ENCODE measurements around the gene POLR2E.

POLR2E gene

DNA sequence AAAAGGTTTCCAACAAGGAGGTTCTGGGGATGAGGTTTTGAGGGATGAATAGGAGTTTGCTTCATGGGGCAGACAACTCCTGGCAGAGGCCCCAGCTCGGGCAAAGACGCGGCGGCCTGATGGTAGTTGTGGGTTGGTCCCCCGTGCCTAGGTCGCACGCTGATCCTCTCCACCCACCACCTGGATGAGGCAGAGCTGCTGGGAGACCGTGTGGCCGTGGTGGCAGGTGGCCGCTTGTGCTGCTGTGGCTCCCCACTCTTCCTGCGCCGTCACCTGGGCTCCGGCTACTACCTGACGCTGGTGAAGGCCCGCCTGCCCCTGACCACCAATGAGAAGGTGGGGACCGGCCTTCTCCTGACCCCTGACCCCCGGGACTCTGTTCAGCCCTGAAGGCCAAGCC is 43.4 kb downstream of the POLR2E start:
- Histone ChIP-seq H3K23ac (ENCODE audit: low read depth, low read length, poor library complexity) (no peak overlapping the region), H4K8ac (ENCODE audit: low read depth, low read length) (no peak overlapping the region), H3K4ac (ENCODE audit: low read length) (no peak overlapping the region), H2AFZ (ENCODE audit: low read length) (no peak overlapping the region), H3K4me2 (ENCODE audit: insufficient read depth, low read length, poor library complexity, severe bottlenecking) (no peak overlapping the region), H3K14ac (ENCODE audit: low read length) (no peak overlapping the region), H3K9ac (ENCODE audit: low read depth, low read length, poor library complexity) (no peak overlapping the region), H2BK15ac (ENCODE audit: low read length) (no peak overlapping the region), H2BK12ac (ENCODE audit: low read length) (peak overlapping the region; percentile 22), H4K91ac (ENCODE audit: low read depth, low read length, poor library complexity) (no peak overlapping the region), H3K36me3 (replicated peaks in 1 of 2; ENCODE audit: control insufficient read depth in 2 of 2, insufficient read depth in 2 of 2, low read length in 2 of 2) (peaks cover 0 to 2% of the 10 kb centered on the region in 2 donors), H3K27me3 (ENCODE audit: control insufficient read depth in 3 of 3, insufficient read depth in 3 of 3, low read depth in 1 of 3, low read length in 3 of 3) (no peaks in the 10 kb centered on the region), H3K18ac (ENCODE audit: low read length) (no peak overlapping the region), H2AK5ac (ENCODE audit: low read depth, low read length) (no peak overlapping the region), H3K27ac (replicated peaks; ENCODE audit: low read length) (no peak overlapping the region), H2BK5ac (ENCODE audit: low read length) (no peak overlapping the region), H2BK120ac (ENCODE audit: low read depth, low read length) (no peak overlapping the region), H3K79me1 (ENCODE audit: low read depth, low read length) (peaks cover under 1% of the 10 kb centered on the region), H3K4me1 (ENCODE audit: control insufficient read depth in 2 of 2, insufficient read depth in 1 of 2, low read depth in 1 of 2, low read length in 2 of 2) (peaks cover 0 to 2% of the 10 kb centered on the region in 2 donors), H3K4me3 (ENCODE audit: low read length in 2 of 2) (no peak overlapping the region), H3K9me3 (replicated peaks in 1 of 2; ENCODE audit: control insufficient read depth in 2 of 2, insufficient read depth in 1 of 2, low read depth in 1 of 2, low read length in 2 of 2) (peaks cover 0 to 16% of the 10 kb centered on the region in 2 donors)
- DNase-seq (ENCODE audit: low spot score) = no peak
- WGBS, 2 donors (ENCODE audit: extremely low coverage in 2 of 2, insufficient read length in 2 of 2, insufficient replicate concordance in 1 of 2) = no CpG with 5 or more reads among the region's 17 CpGs

- Histone ChIP-seq H2BK5ac (ENCODE audit: low read length) (no peak overlapping the region), H3K4me2 (ENCODE audit: insufficient read depth, low read length, poor library complexity, severe bottlenecking) (no peak overlapping the region), H2BK120ac (ENCODE audit: low read depth, low read length) (no peak overlapping the region), H3K79me1 (ENCODE audit: low read depth, low read length) (peaks cover 2% of the 10 kb centered on the region), H2BK15ac (ENCODE audit: low read length) (no peak overlapping the region), H3K27ac (replicated peaks; ENCODE audit: low read length) (no peak overlapping the region), H3K18ac (ENCODE audit: low read length) (peak overlapping the region; percentile 28), H3K36me3 (replicated peaks in 1 of 2; ENCODE audit: control insufficient read depth in 2 of 2, insufficient read depth in 2 of 2, low read length in 2 of 2) (no peaks in the 10 kb centered on the region), H4K8ac (ENCODE audit: low read depth, low read length) (peak overlapping the region; percentile 82), H3K27me3 (ENCODE audit: control insufficient read depth in 3 of 3, insufficient read depth in 3 of 3, low read depth in 1 of 3, low read length in 3 of 3) (no peaks in the 10 kb centered on the region), H2AK5ac (ENCODE audit: low read depth, low read length) (peak overlapping the region; percentile 20), H3K14ac (ENCODE audit: low read length) (peak overlapping the region; percentile 71), H4K91ac (ENCODE audit: low read depth, low read length, poor library complexity) (no peak overlapping the region), H3K23ac (ENCODE audit: low read depth, low read length, poor library complexity) (peak overlapping the region; percentile 8), H3K9me3 (replicated peaks in 1 of 2; ENCODE audit: control insufficient read depth in 2 of 2, insufficient read depth in 1 of 2, low read depth in 1 of 2, low read length in 2 of 2) (peaks cover 0 to 10% of the 10 kb centered on the region in 2 donors), H2BK12ac (ENCODE audit: low read length) (no peak overlapping the region), H2AFZ (ENCODE audit: low read length) (no peak overlapping the region), H3K4ac (ENCODE audit: low read length) (no peak overlapping the region), H3K4me1 (ENCODE audit: control insufficient read depth in 2 of 2, insufficient read depth in 1 of 2, low read depth in 1 of 2, low read length in 2 of 2) (peaks cover 0 to 2% of the 10 kb centered on the region in 2 donors), H3K9ac (ENCODE audit: low read depth, low read length, poor library complexity) (peak overlapping the region; percentile 74), H3K4me3 (ENCODE audit: low read length in 2 of 2) (peak overlapping the region in 1 of 2 donors; percentile 44)
- no peak for DNase-seq (ENCODE audit: low spot score)
- no CpG with 5 or more reads among the region's 31 CpGs for WGBS, 2 donors (ENCODE audit: extremely low coverage in 2 of 2, insufficient read length in 2 of 2, insufficient replicate concordance in 1 of 2)
Measured at GRCh38 chr19:1050989-1051788, 44.0 kb downstream of the POLR2E start.

DNA sequence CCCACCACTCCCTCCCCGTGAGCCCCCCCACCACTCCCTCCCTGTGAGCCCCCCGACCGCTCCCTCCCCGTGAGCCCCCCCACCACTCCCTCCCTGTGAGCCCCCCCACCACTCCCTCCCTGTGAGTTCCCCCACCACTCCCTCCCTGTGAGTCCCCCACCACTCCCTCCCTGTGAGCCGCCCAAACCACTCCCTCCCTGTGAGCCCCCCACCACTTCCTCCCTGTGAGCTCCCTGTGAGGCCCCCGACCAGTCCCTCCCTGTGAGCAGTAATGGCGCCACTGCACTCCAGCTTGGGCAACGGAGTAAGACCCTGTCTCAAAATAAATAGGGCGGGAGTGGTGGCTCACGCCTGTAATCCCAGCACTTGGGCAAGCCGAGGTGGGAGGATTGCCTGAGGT is 45.4 kb downstream of the POLR2E start:
- Histone ChIP-seq H4K8ac (ENCODE audit: low read depth, low read length) (no peak overlapping the region), H3K79me1 (ENCODE audit: low read depth, low read length) (peaks cover 2% of the 10 kb centered on the region), H3K14ac (ENCODE audit: low read length) (no peak overlapping the region), H3K27me3 (ENCODE audit: control insufficient read depth in 3 of 3, insufficient read depth in 3 of 3, low read depth in 1 of 3, low read length in 3 of 3) (no peaks in the 10 kb centered on the region), H3K23ac (ENCODE audit: low read depth, low read length, poor library complexity) (no peak overlapping the region), H3K4me2 (ENCODE audit: insufficient read depth, low read length, poor library complexity, severe bottlenecking) (peak overlapping the region; percentile 2), H3K9me3 (replicated peaks in 1 of 2; ENCODE audit: control insufficient read depth in 2 of 2, insufficient read depth in 1 of 2, low read depth in 1 of 2, low read length in 2 of 2) (peaks cover 0 to 5% of the 10 kb centered on the region in 2 donors), H3K18ac (ENCODE audit: low read length) (no peak overlapping the region), H2BK120ac (ENCODE audit: low read depth, low read length) (no peak overlapping the region), H2AFZ (ENCODE audit: low read length) (no peak overlapping the region), H2BK15ac (ENCODE audit: low read length) (no peak overlapping the region), H3K36me3 (replicated peaks in 1 of 2; ENCODE audit: control insufficient read depth in 2 of 2, insufficient read depth in 2 of 2, low read length in 2 of 2) (no peaks in the 10 kb centered on the region), H2BK12ac (ENCODE audit: low read length) (no peak overlapping the region), H2AK5ac (ENCODE audit: low read depth, low read length) (no peak overlapping the region), H3K4me3 (ENCODE audit: low read length in 2 of 2) (no peak overlapping the region), H3K4me1 (ENCODE audit: control insufficient read depth in 2 of 2, insufficient read depth in 1 of 2, low read depth in 1 of 2, low read length in 2 of 2) (peaks cover 0 to 2% of the 10 kb centered on the region in 2 donors), H3K27ac (replicated peaks; ENCODE audit: low read length) (no peak overlapping the region), H3K9ac (ENCODE audit: low read depth, low read length, poor library complexity) (no peak overlapping the region), H2BK5ac (ENCODE audit: low read length) (no peak overlapping the region), H4K91ac (ENCODE audit: low read depth, low read length, poor library complexity) (no peak overlapping the region), H3K4ac (ENCODE audit: low read length) (no peak overlapping the region)
- no peak for DNase-seq (ENCODE audit: low spot score)
- no CpG with 5 or more reads among the region's 11 CpGs for WGBS, 2 donors (ENCODE audit: extremely low coverage in 2 of 2, insufficient read length in 2 of 2, insufficient replicate concordance in 1 of 2)

GRCh38 chr19:1049106-1049505 is 46.1 kb downstream of the POLR2E start:
- peaks cover 0 to 2% of the 10 kb centered on the region in 2 donors for H3K4me1 ChIP-seq (ENCODE audit: control insufficient read depth in 2 of 2, insufficient read depth in 1 of 2, low read depth in 1 of 2, low read length in 2 of 2)
- H2AK5ac ChIP-seq (ENCODE audit: low read depth, low read length) = no peak overlapping the region
- no peak overlapping the region for H3K9ac ChIP-seq (ENCODE audit: low read depth, low read length, poor library complexity)
- no peak overlapping the region for H2AFZ ChIP-seq (ENCODE audit: low read length)
- H2BK120ac ChIP-seq (ENCODE audit: low read depth, low read length) = no peak overlapping the region
- H3K27ac ChIP-seq (replicated peaks; ENCODE audit: low read length) = no peak overlapping the region
- no peak overlapping the region for H3K23ac ChIP-seq (ENCODE audit: low read depth, low read length, poor library complexity)
- no peak overlapping the region for H2BK5ac ChIP-seq (ENCODE audit: low read length)
- no CpG with 5 or more reads among the region's 17 CpGs for WGBS, 2 donors (ENCODE audit: extremely low coverage in 2 of 2, insufficient read length in 2 of 2, insufficient replicate concordance in 1 of 2)
- no peak overlapping the region for H3K4ac ChIP-seq (ENCODE audit: low read length)
- H4K91ac ChIP-seq (ENCODE audit: low read depth, low read length, poor library complexity) = no peak overlapping the region
- no peak for DNase-seq (ENCODE audit: low spot score)
- no peak overlapping the region for H3K14ac ChIP-seq (ENCODE audit: low read length)
- H3K79me1 ChIP-seq (ENCODE audit: low read depth, low read length) = peaks cover 2% of the 10 kb centered on the region
- H2BK15ac ChIP-seq (ENCODE audit: low read length) = no peak overlapping the region
- H4K8ac ChIP-seq (ENCODE audit: low read depth, low read length) = no peak overlapping the region
- H2BK12ac ChIP-seq (ENCODE audit: low read length) = no peak overlapping the region
- no peaks in the 10 kb centered on the region for H3K36me3 ChIP-seq (replicated peaks in 1 of 2; ENCODE audit: control insufficient read depth in 2 of 2, insufficient read depth in 2 of 2, low read length in 2 of 2)
- peaks cover 0 to 3% of the 10 kb centered on the region in 2 donors for H3K9me3 ChIP-seq (replicated peaks in 1 of 2; ENCODE audit: control insufficient read depth in 2 of 2, insufficient read depth in 1 of 2, low read depth in 1 of 2, low read length in 2 of 2)
- H3K27me3 ChIP-seq (ENCODE audit: control insufficient read depth in 3 of 3, insufficient read depth in 3 of 3, low read depth in 1 of 3, low read length in 3 of 3) = no peaks in the 10 kb centered on the region
- no peak overlapping the region for H3K4me3 ChIP-seq (ENCODE audit: low read length in 2 of 2)
- no peak overlapping the region for H3K18ac ChIP-seq (ENCODE audit: low read length)
- H3K4me2 ChIP-seq (ENCODE audit: insufficient read depth, low read length, poor library complexity, severe bottlenecking) = no peak overlapping the region
